K562 (cell line): Measurements from ENCODE around the gene RACGAP1. TPM values are rescaled to one million over a fixed set of nuclear protein-coding genes. Genes with fewer than 3 reads are reported as not detected.
A peak's percentile ranks its signal among the peaks of the same experiment; 100 is the strongest.

Experiments
- BRCA1 ChIP-seq, 2 experiments: fragments of 450-650 bp in 1 of 2; sonication (generic) in 1 of 2; formaldehyde crosslinking in 1 of 2; IDR thresholded peaks; 2 replicates each; pipeline versions ENCODE4 v1.5.0 to v1.6.1; 2017 to 2020; ENCODE audit warnings: mild to moderate bottlenecking in 1 of 2, missing genetic modification reagents in 1 of 2
- CSDE1 ChIP-seq, 2 experiments: fragments of 450-650 bp; IDR thresholded peaks; 2 replicates each; pipeline ENCODE4 v1.6.1; 2016; ENCODE audit warnings: mild to moderate bottlenecking in 1 of 2
- CUX1 ChIP-seq: fragments of 200-800 bp; sonication (Bioruptor generic); IDR thresholded peaks from 2 replicates; pipeline ENCODE4 v1.6.1; 2016; ENCODE audit warnings: missing genetic modification characterization, missing compliant biosample characterization
- FIP1L1 ChIP-seq: fragments of 200-400 bp; formaldehyde crosslinking; IDR thresholded peaks from 2 replicates; pipeline ENCODE4 v1.6.1; 2018; ENCODE audit warnings: mild to moderate bottlenecking, low read depth, low read length; ENCODE audit not compliant: poor library complexity, severe bottlenecking
- GABPB1 ChIP-seq: sonication (generic); formaldehyde crosslinking; IDR thresholded peaks from 2 replicates; pipeline ENCODE4 v1.8.0; 2022; ENCODE audit warnings: mild to moderate bottlenecking, missing genetic modification reagents
- HDAC8 ChIP-seq: fragments of 450-650 bp; IDR thresholded peaks from 2 replicates; pipeline ENCODE4 v1.6.1; 2016; ENCODE audit warnings: mild to moderate bottlenecking, missing genetic modification characterization, moderate library complexity, missing compliant biosample characterization
- HMGN3 ChIP-seq: IDR thresholded peaks from 2 replicates; pipeline ENCODE4 v1.6.1; 2011; ENCODE audit warnings: borderline replicate concordance, low read depth, mild to moderate bottlenecking, mixed read lengths, low read length; ENCODE audit not compliant: insufficient read length; ENCODE audit errors: extremely low read depth
- MECOM ChIP-seq: fragments of 250-450 bp; sonication (Bioruptor Pico); IDR thresholded peaks from 2 replicates; pipeline ENCODE4 v1.8.0; 2022; ENCODE audit warnings: inconsistent platforms
- RBBP5 ChIP-seq: fragments of 200-600 bp; sonication (generic); IDR thresholded peaks from 2 replicates; pipeline ENCODE4 v1.6.1; 2012; ENCODE audit warnings: borderline replicate concordance, mild to moderate bottlenecking, low read length, control low read depth, inconsistent platforms; ENCODE audit not compliant: insufficient read depth, poor library complexity, severe bottlenecking
- RFX1 ChIP-seq: fragments of 450-650 bp; IDR thresholded peaks from 2 replicates; pipeline ENCODE4 v1.6.1; 2016; ENCODE audit warnings: mild to moderate bottlenecking, moderate library complexity
- RNF2 ChIP-seq: sonication (generic); IDR thresholded peaks from 2 replicates; pipeline ENCODE4 v1.6.1; 2016
- SPI1 ChIP-seq: IDR thresholded peaks from 2 replicates; pipeline ENCODE4 v1.6.1; 2011; ENCODE audit warnings: low read depth, low read length, control low read depth, borderline replicate concordance
- STAG1 ChIP-seq: sonication (generic); formaldehyde crosslinking; IDR thresholded peaks from 2 replicates; pipeline ENCODE4 v1.5.0; 2020; ENCODE audit warnings: missing genetic modification reagents, borderline replicate concordance
- SUPT5H ChIP-seq: fragments of 450-650 bp; IDR thresholded peaks from 2 replicates; pipeline ENCODE4 v1.6.1; 2016
- TCF7L2 ChIP-seq: fragments of 150-350 bp; IDR thresholded peaks from 2 replicates; pipeline ENCODE4 v1.6.1; 2016; ENCODE audit warnings: low read depth, mild to moderate bottlenecking, low read length, moderate library complexity
- ZNF184 ChIP-seq: sonication (generic); formaldehyde crosslinking; IDR thresholded peaks from 2 replicates; pipeline ENCODE4 v1.5.0; 2020; ENCODE audit warnings: missing genetic modification reagents
- ZNF239 ChIP-seq: fragments of 250-450 bp; sonication (Bioruptor Pico); IDR thresholded peaks from 2 replicates; pipeline ENCODE4 v1.4.0; 2020; ENCODE audit warnings: mild to moderate bottlenecking
- ZNF280B ChIP-seq: fragments of 250-450 bp; sonication (Bioruptor Pico); IDR thresholded peaks from 2 replicates; pipeline ENCODE4 v1.5.1; 2021; ENCODE audit warnings: mild to moderate bottlenecking
- ZNF311 ChIP-seq: fragments of 250-450 bp; sonication (Bioruptor Pico); IDR thresholded peaks from 2 replicates; pipeline ENCODE4 v1.4.0; 2020; ENCODE audit warnings: mild to moderate bottlenecking, moderate library complexity
- ZNF384 ChIP-seq: IDR thresholded peaks from 2 replicates; pipeline ENCODE4 v1.6.1; 2012; ENCODE audit warnings: low read depth, low read length, improper control_type of control experiment
- ZNF41 ChIP-seq: fragments of 250-450 bp; sonication (Bioruptor Pico); conservative IDR thresholded peaks from 2 replicates; pipeline ENCODE4 v1.4.0; 2020; ENCODE audit warnings: mild to moderate bottlenecking
- ZNF507 ChIP-seq: conservative IDR thresholded peaks from 2 replicates; pipeline ENCODE4 v1.6.1; 2017; ENCODE audit warnings: missing genetic modification characterization, missing compliant biosample characterization
- ZNF780A ChIP-seq: fragments of 250-450 bp; sonication (Bioruptor Pico); IDR thresholded peaks from 2 replicates; pipeline ENCODE4 v1.5.0; 2021; ENCODE audit warnings: mild to moderate bottlenecking
- ZZZ3 ChIP-seq: fragments of 450-650 bp; IDR thresholded peaks from 2 replicates; pipeline ENCODE4 v1.6.1; 2016; ENCODE audit warnings: antibody characterized with exemption, mild to moderate bottlenecking, moderate library complexity
- polyA plus RNA-seq, 8 experiments: library from polyadenylated mRNA; depleted of rRNA in 4 of 8; stranded (reverse) in 5 of 8; unstranded in 3 of 8; fragments of >200 nt; fragmentation: Nextera tagmentation in 2 of 8; fragmentation: Illumina TruSeq in 1 of 8; extraction: Ambion mirVana in 2 of 8; extraction: Trizol in 1 of 8; gene quantifications; 2 replicates each; pipeline versions ENCODE4 v1.2.1 to v1.2.3, GENCODE V29; 2011 to 2014; ENCODE audit warnings: inconsistent platforms in 1 of 8, missing spikeins in 1 of 8
- total RNA-seq, 7 experiments: library from RNA; depleted of rRNA in 6 of 7; stranded (reverse); fragments of >200 nt in 6 of 7; fragmentation: Illumina TruSeq in 2 of 7; extraction: Trizol in 2 of 7; gene quantifications; 2 replicates each; pipeline versions ENCODE4 v1.2.1 to v1.2.3, GENCODE V29; 2011 to 2021; ENCODE audit warnings: low replicate concordance in 1 of 7

The RACGAP1 gene
- total and polyA plus RNA-seq, 9 of the 15 experiments (the other 6 are each of a cell fraction or from before 2014, with no cell fraction given), result 56.4 to 92.9 (median 71.8) TPM

- TF ChIP-seq FIP1L1 (no peak), RBBP5 (no peak), ZNF311 (CRISPR knock-in tag) (peak; percentile 84), GABPB1 (CRISPR knock-in tag) (peak; percentile 67), ZNF780A (no peak), HMGN3 (peak; percentile 100), ZNF384 (no peak), RNF2 (peak; percentile 91), CSDE1 (IDR thresholded peaks at IDR 0.05) (no peak), RFX1 (no peak), TCF7L2 (no peak), HDAC8 (no peak), SPI1 (peak; percentile 24; the same call in 1 of the 2 replicates), CUX1 (CRISPR knock-in tag) (peak; percentile 85; the same call in 1 of the 2 replicates), ZNF507 (tag) (no peak), MECOM (no peak), STAG1 (CRISPR knock-in tag) (no peak), BRCA1 (IDR thresholded peaks at IDR 0.05) (no peak), BRCA1 (CRISPR knock-in tag; IDR thresholded peaks at IDR 0.05) (no peak; the same call in 1 of the 2 replicates), ZZZ3 (no peak), ZNF239 (CRISPR knock-in tag) (0 out of 2 replicates have a peak, but pooled peaks have one; percentile 32), ZNF184 (CRISPR knock-in tag) (no peak), SUPT5H (no peak), ZNF41 (0 out of 2 replicates have a peak, but pooled peaks have one; percentile 25), ZNF280B (CRISPR knock-in tag) (no peak)
Measured at GRCh38 chr12:50050410-50051098, 25.3 kb upstream of the RACGAP1 start (continued).
